GM12878 (cell line): Measurements from ENCODE around the gene FCF1. TPM values are rescaled to one million over a fixed set of nuclear protein-coding genes. Genes with fewer than 3 reads are reported as not detected.

Experiments used
- ATAC-seq: fragments of 200-7000 bp; cut with Tn5 transposase; 3 replicates; pipeline ENCODE4 v1.9.1; 2020; ENCODE audit warnings: mild to moderate bottlenecking, moderate library complexity
- BruUV-seq: library from RNA; stranded (reverse); fragments of 400-500 nt; replicated peaks from 2 replicates; lab custom pipeline; 2021; lab: Mats Ljungman, UMichigan
- CTCF ChIA-PET: fragments of 300-600 bp; sonication (Branson Sonifier 250); formaldehyde crosslinking; extraction: SDS; loops from one replicate; lab custom pipeline; 2021; ENCODE audit warnings: inconsistent platforms; lab: Yijun Ruan, JAX
- POLR2A ChIA-PET: fragments of 350-600 bp; formaldehyde crosslinking; extraction: SDS; loops from one replicate; lab custom pipeline; 2021; ENCODE audit warnings: inconsistent platforms; lab: Charles Lee
- RAD21 ChIA-PET: fragments of 300-600 bp; sonication (Branson Sonifier 250); formaldehyde crosslinking; loops from one replicate; lab custom pipeline; 2023; ENCODE audit warnings: antibody characterized with exemption; ENCODE audit not compliant: unreplicated experiment; lab: Charles Lee
- SMC1A ChIA-PET: fragments of 300-600 bp; sonication (Branson Sonifier 250); formaldehyde crosslinking; loops from one replicate; lab custom pipeline; 2023; ENCODE audit not compliant: unreplicated experiment, uncharacterized antibody; lab: Charles Lee
- DNase-seq: peaks from one replicate; pipeline ENCODE4 v3.0.0-alpha.2; 2011; ENCODE audit warnings: low read depth, low spot score
- FAIRE-seq: peaks from 3 replicates; lab custom pipeline; 2011; peaks lifted over from hg19 to GRCh38; lab: Jason Lieb, UNC
- H2AFZ ChIP-seq: 2 replicates; pipeline ENCODE4 v1.6.0; 2011; ENCODE audit warnings: low read depth, low read length, control low read depth; ENCODE audit not compliant: control insufficient read depth
- H3K27ac ChIP-seq: 2 replicates; pipeline ENCODE4 v1.5.1; 2011; ENCODE audit warnings: control low read depth; ENCODE audit not compliant: control insufficient read depth, insufficient read depth
- H3K27me3 ChIP-seq, 2 experiments: replicated peaks in 1 of 2; 2 replicates each; pipeline versions ENCODE4 v1.6.0 to v1.6.1; 2011; ENCODE audit warnings: low read length in 1 of 2; ENCODE audit not compliant: control insufficient read depth in 2 of 2, insufficient read depth in 2 of 2
- H3K36me3 ChIP-seq, 2 experiments: 2 replicates each; pipeline ENCODE4 v1.5.1; 2011; ENCODE audit warnings: low read length in 1 of 2; ENCODE audit not compliant: control insufficient read depth in 2 of 2, insufficient read depth in 2 of 2
- H3K4me1 ChIP-seq: 2 replicates; pipeline ENCODE4 v1.6.1; 2011; ENCODE audit warnings: mild to moderate bottlenecking, low read length, moderate library complexity, mixed read lengths; ENCODE audit not compliant: control insufficient read depth, insufficient read depth
- H3K4me2 ChIP-seq: 2 replicates; pipeline ENCODE4 v1.6.0; 2011; ENCODE audit warnings: control low read depth; ENCODE audit not compliant: control insufficient read depth, insufficient read depth
- H3K4me3 ChIP-seq: fragments of 200-600 bp; sonication (generic); 2 replicates; pipeline ENCODE4 v1.5.1; 2016
- H3K79me2 ChIP-seq: 2 replicates; pipeline ENCODE4 v1.6.0; 2011; ENCODE audit warnings: low read length; ENCODE audit not compliant: control insufficient read depth, insufficient read depth
- H3K9ac ChIP-seq: 2 replicates; pipeline ENCODE4 v1.8.0; 2011; ENCODE audit warnings: low read length, control low read depth, mixed read lengths; ENCODE audit not compliant: control insufficient read depth, insufficient read depth
- H3K9me3 ChIP-seq: replicated peaks from 3 replicates; pipeline ENCODE4 v1.5.1; 2011; ENCODE audit warnings: mild to moderate bottlenecking, low read length; ENCODE audit not compliant: control insufficient read depth, insufficient read depth
- H4K20me1 ChIP-seq: 2 replicates; pipeline ENCODE4 v1.6.0; 2011; ENCODE audit not compliant: control insufficient read depth, insufficient read depth
- FOS ChIP-seq: IDR thresholded peaks from 3 replicates; pipeline ENCODE4 v1.6.1; 2011; ENCODE audit warnings: borderline replicate concordance; ENCODE audit not compliant: insufficient read length; ENCODE audit errors: extremely low read depth
- FOXK2 ChIP-seq: fragments of 450-650 bp; IDR thresholded peaks from 2 replicates; pipeline ENCODE4 v1.6.1; 2017; ENCODE audit warnings: mild to moderate bottlenecking, moderate library complexity
- KLF5 ChIP-seq: fragments of 450-650 bp; IDR thresholded peaks from 2 replicates; pipeline ENCODE4 v1.6.1; 2014; ENCODE audit warnings: mild to moderate bottlenecking; ENCODE audit not compliant: partially characterized antibody
- MEF2A ChIP-seq: IDR thresholded peaks from 2 replicates; pipeline ENCODE4 v1.6.1; 2011; ENCODE audit warnings: low read depth, mild to moderate bottlenecking, low read length, moderate library complexity; ENCODE audit not compliant: insufficient read depth
- MEF2B ChIP-seq: fragments of 450-650 bp; IDR thresholded peaks from 2 replicates; pipeline ENCODE4 v1.6.1; 2018; ENCODE audit warnings: mild to moderate bottlenecking, moderate library complexity; ENCODE audit not compliant: partially characterized antibody, poor library complexity, severe bottlenecking
- MTA2 ChIP-seq: fragments of 450-650 bp; IDR thresholded peaks from 2 replicates; pipeline ENCODE4 v1.6.1; 2016; ENCODE audit warnings: low read depth, mild to moderate bottlenecking, moderate library complexity
- NBN ChIP-seq: fragments of 450-650 bp; IDR thresholded peaks from 2 replicates; pipeline ENCODE4 v1.6.1; 2016
- NR2C1 ChIP-seq: fragments of 450-650 bp; IDR thresholded peaks from 2 replicates; pipeline ENCODE4 v1.6.1; 2017; ENCODE audit warnings: antibody characterized with exemption, mild to moderate bottlenecking, moderate library complexity
- RELA ChIP-seq: fragments of 450-650 bp; IDR thresholded peaks from 2 replicates; pipeline ENCODE4 v1.8.0; 2014; ENCODE audit warnings: borderline replicate concordance; ENCODE audit not compliant: partially characterized antibody
- SIX5 ChIP-seq: IDR thresholded peaks from 2 replicates; pipeline ENCODE4 v1.6.1; 2011; ENCODE audit warnings: mild to moderate bottlenecking, low read depth, low read length, moderate library complexity; ENCODE audit not compliant: severe bottlenecking
- SREBF1 ChIP-seq: IDR thresholded peaks from 2 replicates; pipeline ENCODE4 v1.6.1; 2012; ENCODE audit warnings: mild to moderate bottlenecking, low read length
- SUPT20H ChIP-seq: IDR thresholded peaks from 2 replicates; pipeline ENCODE4 v1.6.1; 2011; ENCODE audit warnings: low read depth, mild to moderate bottlenecking, low read length, moderate library complexity, borderline replicate concordance; ENCODE audit not compliant: control insufficient read depth
- YY1 ChIP-seq: IDR thresholded peaks from 2 replicates; pipeline ENCODE4 v1.6.1; 2011; ENCODE audit warnings: low read depth, mild to moderate bottlenecking, low read length
- ZBED1 ChIP-seq: IDR thresholded peaks from 2 replicates; pipeline ENCODE4 v1.6.1; 2016; ENCODE audit warnings: borderline replicate concordance
- WGBS: methylation state at CpG from one replicate; pipeline ENCODE4 v1.1.6; 2016; ENCODE audit warnings: low lambda C conversion rate; ENCODE audit not compliant: insufficient replicate concordance, insufficient coverage; ENCODE audit errors: missing lambda C conversion rate; 5-methylcytosine and 5-hydroxymethylcytosine counted together
- in situ Hi-C: fragments of 300-500 bp; cut with MboI; formaldehyde crosslinking; loops from 9 replicates; pipeline ENCODE4 v1.14.3; 2018; ENCODE audit warnings: mixed read lengths
- intact Hi-C: fragments of 100-400 bp; cut with micrococcal nuclease; formaldehyde crosslinking; loops from one replicate; pipeline ENCODE4 v1.14.2; 2022; ENCODE audit not compliant: unreplicated experiment
- polyA plus RNA-seq, 11 experiments: library from polyadenylated mRNA; depleted of rRNA in 4 of 11; unstranded in 6 of 11; stranded (reverse) in 5 of 11; fragments of >200 nt; fragmentation: Nextera tagmentation in 4 of 11; fragmentation: Illumina TruSeq in 1 of 11; extraction: Ambion mirVana in 4 of 11; extraction: Trizol in 1 of 11; gene quantifications; 1 replicate in 1 of 11; 2 replicates in 10 of 11; pipeline versions ENCODE4 v1.2.1 to v1.2.3, GENCODE V29; 2011 to 2016; ENCODE audit warnings: inconsistent platforms in 2 of 11, missing spikeins in 2 of 11, low read depth in 1 of 11
- total RNA-seq, 4 experiments: library from RNA; depleted of rRNA in 3 of 4; stranded (reverse); fragments of >200 nt in 3 of 4; fragmentation: Illumina TruSeq in 1 of 4; extraction: Trizol in 1 of 4; gene quantifications; 2 replicates each; pipeline versions ENCODE4 v1.2.1 to v1.2.3, GENCODE V29; 2013 to 2021
- TF ChIP-seq, protein P1 (sequence below): fragments of 450-650 bp; formaldehyde crosslinking; IDR thresholded peaks from 2 replicates; pipeline ENCODE4 v1.4.0; 2022; ENCODE audit warnings: mild to moderate bottlenecking, moderate library complexity
- TF ChIP-seq, protein P2 (sequence below): fragments of 450-650 bp; IDR thresholded peaks from 2 replicates; pipeline ENCODE4 v1.6.1; 2017; ENCODE audit warnings: mild to moderate bottlenecking

The FCF1 gene
- total and polyA plus RNA-seq, 10 of the 15 experiments (the other 5 are each of a cell fraction or from before 2014, with no cell fraction given) = 6.2 to 88.7 (median 28.5) TPM

DNA sequence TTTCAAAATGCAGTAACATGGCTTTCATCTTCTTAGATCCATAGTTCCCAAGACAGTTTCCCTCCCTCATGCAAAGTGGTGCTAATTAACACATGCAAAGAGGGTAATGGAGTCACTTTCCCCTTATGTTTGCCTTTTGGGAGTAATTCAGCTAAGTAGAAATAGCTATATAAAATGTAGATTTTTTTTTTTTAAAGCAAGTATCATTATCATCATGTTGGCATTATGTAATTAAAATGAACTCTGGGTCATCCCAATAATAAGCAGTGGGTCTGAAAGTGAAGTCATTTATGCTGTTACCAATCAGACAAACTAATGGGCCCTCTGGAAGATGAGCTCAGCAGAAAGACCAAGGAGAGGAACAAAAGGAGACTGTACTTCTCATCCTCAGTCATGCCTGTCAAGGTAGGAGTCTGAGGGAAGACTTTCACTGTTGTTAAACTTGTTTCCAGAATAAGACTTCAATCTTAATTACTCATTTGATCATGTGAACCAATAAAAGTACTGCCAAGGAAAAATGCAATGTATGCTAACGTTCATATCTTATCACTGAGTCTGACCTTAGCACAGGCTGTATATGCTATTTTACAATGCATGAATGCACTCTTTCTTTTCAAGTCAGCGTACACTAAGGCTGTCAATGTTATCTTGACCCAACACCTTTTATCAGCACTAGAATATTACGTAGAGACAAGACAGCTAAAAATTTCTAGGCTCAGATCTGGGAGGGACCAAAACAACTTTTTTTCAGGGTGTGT, 26.8 kb upstream of the FCF1 start:
- no TSS peak for BruUV-seq

More for the DNA sequence above, 26.8 kb upstream of the FCF1 start:
- Histone ChIP-seq H3K27ac (no peak overlapping the region), H4K20me1 (no peaks in the 10 kb centered on the region), H3K36me3 (peaks cover 0 to 11% of the 10 kb centered on the region in 2 experiments), H3K27me3 (no peaks in the 10 kb centered on the region), H3K79me2 (no peaks in the 10 kb centered on the region), H3K4me1 (peaks cover 12% of the 10 kb centered on the region), H3K9ac (no peak overlapping the region), H3K4me2 (no peak overlapping the region), H3K4me3 (no peak overlapping the region), H2AFZ (no peak overlapping the region), H3K9me3 (no peaks in the 10 kb centered on the region)
- in situ Hi-C loops (no loop called here), intact Hi-C loops (no loop called here)
- WGBS = 82% methylated on average over 3 of the region's 3 CpGs
- ATAC-seq (no peak), DNase-seq (no peak), FAIRE-seq (no peak)
- TF ChIP-seq SUPT20H (no peak), KLF5 (no peak), NBN (no peak), ZBED1 (no peak), FOXK2 (no peak), MTA2 (no peak), NR2C1 (no peak), RELA (no peak), MEF2A (no peak), SIX5 (no peak), FOS (no peak), YY1 (no peak), SREBF1 (no peak), MEF2B (no peak)
- TF ChIP-seq, protein P1, sequence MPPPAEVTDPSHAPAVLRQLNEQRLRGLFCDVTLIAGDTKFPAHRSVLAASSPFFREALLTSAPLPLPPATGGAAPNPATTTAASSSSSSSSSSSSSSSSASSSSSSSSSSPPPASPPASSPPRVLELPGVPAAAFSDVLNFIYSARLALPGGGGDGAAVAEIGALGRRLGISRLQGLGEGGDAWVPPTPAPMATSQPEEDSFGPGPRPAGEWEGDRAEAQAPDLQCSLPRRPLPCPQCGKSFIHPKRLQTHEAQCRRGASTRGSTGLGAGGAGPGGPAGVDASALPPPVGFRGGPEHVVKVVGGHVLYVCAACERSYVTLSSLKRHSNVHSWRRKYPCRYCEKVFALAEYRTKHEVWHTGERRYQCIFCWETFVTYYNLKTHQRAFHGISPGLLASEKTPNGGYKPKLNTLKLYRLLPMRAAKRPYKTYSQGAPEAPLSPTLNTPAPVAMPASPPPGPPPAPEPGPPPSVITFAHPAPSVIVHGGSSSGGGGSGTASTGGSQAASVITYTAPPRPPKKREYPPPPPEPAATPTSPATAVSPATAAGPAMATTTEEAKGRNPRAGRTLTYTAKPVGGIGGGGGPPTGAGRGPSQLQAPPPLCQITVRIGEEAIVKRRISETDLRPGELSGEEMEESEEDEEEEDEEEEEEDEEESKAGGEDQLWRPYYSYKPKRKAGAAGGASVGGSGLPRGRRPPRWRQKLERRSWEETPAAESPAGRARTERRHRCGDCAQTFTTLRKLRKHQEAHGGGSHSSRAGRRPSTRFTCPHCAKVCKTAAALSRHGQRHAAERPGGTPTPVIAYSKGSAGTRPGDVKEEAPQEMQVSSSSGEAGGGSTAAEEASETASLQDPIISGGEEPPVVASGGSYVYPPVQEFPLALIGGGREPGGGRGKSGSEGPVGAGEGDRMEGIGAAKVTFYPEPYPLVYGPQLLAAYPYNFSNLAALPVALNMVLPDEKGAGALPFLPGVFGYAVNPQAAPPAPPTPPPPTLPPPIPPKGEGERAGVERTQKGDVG (CRISPR knock-in tag) = no peak
- TF ChIP-seq, protein P2, sequence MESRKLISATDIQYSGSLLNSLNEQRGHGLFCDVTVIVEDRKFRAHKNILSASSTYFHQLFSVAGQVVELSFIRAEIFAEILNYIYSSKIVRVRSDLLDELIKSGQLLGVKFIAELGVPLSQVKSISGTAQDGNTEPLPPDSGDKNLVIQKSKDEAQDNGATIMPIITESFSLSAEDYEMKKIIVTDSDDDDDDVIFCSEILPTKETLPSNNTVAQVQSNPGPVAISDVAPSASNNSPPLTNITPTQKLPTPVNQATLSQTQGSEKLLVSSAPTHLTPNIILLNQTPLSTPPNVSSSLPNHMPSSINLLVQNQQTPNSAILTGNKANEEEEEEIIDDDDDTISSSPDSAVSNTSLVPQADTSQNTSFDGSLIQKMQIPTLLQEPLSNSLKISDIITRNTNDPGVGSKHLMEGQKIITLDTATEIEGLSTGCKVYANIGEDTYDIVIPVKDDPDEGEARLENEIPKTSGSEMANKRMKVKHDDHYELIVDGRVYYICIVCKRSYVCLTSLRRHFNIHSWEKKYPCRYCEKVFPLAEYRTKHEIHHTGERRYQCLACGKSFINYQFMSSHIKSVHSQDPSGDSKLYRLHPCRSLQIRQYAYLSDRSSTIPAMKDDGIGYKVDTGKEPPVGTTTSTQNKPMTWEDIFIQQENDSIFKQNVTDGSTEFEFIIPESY = no peak
- POLR2A ChIA-PET = no interaction called here
- CTCF ChIA-PET = interaction anchor here (0.6 to 1.6 kb wide), 3 partner anchors 15 to 132 kb away, joined by 4 to 5 read pairs (median 4); no protein-coding TSS in a partner anchor
- SMC1A ChIA-PET = no interaction called here
- RAD21 ChIA-PET = interaction anchor here (0.6 kb wide), 1 partner anchor 798 kb away, joined by 3 read pairs; no protein-coding TSS in a partner anchor
